ENCODE measurements around the gene HMGN2.

DNA sequence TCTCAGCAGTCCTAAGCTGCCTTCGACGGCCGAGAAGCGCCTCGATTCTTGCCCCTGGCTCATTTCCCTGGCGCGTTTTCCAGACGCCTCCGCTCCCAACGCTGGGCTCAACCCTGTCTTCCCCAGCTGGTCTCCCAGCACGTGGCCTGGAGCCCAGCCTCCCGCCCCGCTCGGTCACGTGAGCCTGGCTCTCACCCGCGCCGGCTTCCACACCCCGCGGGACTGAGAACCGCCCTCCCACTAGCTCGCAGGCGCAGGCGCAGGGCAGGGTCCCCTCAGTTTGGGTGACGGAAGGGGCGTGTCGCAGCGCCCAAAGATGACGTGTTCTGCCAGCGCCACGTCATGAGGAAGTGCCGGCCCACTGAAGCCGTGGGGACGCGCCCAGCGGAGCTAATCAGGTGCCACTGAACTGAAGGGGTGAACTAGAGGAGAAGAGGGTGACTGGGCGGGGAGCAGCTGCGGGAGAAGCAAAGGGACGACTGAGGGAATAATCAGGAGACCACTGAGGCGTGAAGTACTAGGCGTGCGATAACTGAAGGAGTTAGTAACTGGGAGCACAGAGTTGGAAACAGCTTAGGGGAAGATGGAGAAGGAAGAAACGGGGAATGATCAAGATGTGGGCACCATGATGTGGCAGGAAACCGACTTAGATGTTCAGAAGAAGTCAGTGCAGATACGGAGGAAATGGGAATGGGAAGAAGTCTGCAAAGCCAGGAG is 40.1 kb upstream of the HMGN2 start, which contains the start of gene DHDDS:
- TF ChIP-seq POLR2AphosphoS5 (IDR thresholded peaks at IDR 0.05) (peak in 2 of 3 donors; percentile 79 to 93), POLR2A (IDR thresholded peaks at IDR 0.05) (peak in 1 of 2 donors; percentile 49), EP300 (IDR thresholded peaks at IDR 0.05) (no peak)
- TF ChIP-seq, protein P1, sequence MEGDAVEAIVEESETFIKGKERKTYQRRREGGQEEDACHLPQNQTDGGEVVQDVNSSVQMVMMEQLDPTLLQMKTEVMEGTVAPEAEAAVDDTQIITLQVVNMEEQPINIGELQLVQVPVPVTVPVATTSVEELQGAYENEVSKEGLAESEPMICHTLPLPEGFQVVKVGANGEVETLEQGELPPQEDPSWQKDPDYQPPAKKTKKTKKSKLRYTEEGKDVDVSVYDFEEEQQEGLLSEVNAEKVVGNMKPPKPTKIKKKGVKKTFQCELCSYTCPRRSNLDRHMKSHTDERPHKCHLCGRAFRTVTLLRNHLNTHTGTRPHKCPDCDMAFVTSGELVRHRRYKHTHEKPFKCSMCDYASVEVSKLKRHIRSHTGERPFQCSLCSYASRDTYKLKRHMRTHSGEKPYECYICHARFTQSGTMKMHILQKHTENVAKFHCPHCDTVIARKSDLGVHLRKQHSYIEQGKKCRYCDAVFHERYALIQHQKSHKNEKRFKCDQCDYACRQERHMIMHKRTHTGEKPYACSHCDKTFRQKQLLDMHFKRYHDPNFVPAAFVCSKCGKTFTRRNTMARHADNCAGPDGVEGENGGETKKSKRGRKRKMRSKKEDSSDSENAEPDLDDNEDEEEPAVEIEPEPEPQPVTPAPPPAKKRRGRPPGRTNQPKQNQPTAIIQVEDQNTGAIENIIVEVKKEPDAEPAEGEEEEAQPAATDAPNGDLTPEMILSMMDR (IDR thresholded peaks at IDR 0.05): no peak

Measured in suprapubic skin (tissue), 4 donors.